ENCODE data around the gene SMAD7. TPM values are rescaled to one million over a fixed set of nuclear protein-coding genes. Genes with fewer than 3 reads are reported as not detected.

The SMAD7 gene, protein sequence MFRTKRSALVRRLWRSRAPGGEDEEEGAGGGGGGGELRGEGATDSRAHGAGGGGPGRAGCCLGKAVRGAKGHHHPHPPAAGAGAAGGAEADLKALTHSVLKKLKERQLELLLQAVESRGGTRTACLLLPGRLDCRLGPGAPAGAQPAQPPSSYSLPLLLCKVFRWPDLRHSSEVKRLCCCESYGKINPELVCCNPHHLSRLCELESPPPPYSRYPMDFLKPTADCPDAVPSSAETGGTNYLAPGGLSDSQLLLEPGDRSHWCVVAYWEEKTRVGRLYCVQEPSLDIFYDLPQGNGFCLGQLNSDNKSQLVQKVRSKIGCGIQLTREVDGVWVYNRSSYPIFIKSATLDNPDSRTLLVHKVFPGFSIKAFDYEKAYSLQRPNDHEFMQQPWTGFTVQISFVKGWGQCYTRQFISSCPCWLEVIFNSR
- 6.2 and 9.0 TPM in 2 replicates for total RNA-seq

DNA sequence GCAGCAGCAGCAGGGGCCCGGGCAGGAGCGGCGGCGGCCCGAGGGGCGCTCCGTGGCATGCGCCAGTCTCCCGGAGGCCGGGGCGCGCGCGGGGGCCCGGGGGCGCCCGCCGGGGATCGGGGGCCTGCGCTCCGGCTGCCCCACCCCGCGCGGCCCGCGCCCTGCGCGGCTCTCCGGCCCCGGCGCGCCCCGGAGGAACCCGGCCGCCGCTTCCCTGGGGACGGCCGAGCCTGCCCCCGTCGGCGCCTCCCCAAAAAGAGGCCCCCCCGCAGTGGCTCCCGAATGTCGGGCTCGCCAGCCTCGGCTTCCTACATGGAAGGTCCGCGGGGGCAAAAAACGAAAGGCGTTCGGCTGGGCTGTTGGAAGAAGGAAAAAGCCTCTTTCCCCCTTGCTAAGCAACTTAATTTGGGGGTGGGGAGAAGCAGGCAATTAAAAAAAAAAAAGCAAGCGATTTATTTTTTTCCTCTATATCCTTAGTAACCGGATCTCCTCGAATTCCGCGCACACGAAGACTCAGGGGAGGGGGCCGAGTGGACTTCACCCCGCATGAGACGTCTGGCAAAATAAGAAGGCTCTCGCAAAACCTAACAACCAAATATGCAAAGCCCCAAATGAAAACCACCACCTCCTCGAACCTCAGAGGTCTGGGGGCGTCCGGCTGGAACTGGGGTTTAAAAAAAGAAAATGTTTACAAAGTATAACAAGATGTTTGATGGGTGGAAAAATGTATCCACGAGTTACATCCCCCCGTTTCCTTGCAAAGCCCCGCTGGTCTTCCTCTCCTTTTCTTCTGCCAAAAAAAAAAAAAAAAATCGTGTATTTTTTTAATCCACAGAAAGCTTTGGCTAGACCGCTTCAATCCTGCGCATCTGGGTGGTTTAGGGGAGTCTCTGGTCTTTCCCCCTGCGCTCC, at the start of gene SMAD7:
Gene SMAD7, minus strand, starts transcription at position 430 of the 912 bp plus-strand sequence. CDS start 541 bp downstream, outside the sequence.
- peak; percentile 35 for DNase-seq

DNA sequence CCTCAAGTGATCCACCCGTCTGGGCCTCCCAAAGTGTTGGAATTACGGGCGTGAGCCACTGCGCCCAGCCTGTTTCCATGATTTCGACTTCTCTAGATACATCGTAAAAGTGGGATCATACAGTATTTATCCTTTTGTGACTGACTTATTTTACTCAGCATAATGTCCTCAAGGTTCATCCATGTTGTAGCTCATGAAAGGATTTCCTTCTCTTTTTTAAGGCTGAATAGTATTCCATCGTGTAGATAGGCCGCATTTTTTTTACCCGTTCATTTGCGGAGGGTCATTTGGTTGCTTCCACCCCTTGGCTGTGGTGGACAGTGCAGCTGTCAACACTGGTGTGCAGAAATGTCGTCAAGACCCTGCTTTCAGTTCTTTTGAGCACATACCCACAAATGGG, 48.8 kb upstream of the SMAD7 start:
- no peak for DNase-seq

DNA sequence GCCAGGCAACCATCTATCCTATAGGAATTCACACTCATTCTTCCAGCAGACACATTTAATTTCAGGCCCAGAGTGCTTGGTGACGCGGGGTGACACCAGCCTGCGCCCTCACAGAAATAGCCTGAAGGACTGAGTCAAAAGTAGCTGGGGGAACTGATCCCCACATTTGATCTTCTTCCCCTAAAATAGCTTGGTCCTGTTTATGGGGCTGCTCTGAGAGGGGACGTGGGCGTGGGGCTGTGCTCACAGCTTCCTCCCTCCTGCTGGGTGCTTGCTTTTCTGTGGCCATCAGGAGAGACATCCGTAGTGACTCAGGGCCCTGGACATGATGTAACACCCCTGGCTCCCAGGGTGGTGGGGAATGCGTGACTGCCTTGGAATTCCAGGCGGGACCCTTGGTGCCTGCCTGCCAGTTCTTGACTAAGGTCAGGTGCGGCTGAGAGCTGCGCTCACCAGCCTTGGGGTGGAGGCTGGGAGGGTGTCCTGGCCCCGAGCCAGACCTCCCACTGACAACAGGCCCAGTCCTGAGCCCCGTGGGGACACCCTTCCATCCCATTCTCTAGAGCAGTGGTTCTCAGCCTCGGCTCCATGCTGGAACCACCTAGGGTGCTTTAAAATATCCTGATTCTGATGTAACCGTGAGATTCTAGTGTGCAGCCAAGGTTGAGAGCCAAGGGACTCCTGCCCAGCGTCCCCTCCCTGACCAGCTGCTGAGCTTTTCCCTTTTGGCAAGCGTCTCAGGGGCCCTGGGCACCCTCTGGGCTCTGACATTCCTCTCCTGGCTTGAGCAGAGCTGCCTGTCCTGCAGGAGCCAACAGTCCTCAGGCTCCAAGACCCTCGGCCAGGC, 47.4 kb upstream of the SMAD7 start:
- peak; percentile 86 for DNase-seq

DNA sequence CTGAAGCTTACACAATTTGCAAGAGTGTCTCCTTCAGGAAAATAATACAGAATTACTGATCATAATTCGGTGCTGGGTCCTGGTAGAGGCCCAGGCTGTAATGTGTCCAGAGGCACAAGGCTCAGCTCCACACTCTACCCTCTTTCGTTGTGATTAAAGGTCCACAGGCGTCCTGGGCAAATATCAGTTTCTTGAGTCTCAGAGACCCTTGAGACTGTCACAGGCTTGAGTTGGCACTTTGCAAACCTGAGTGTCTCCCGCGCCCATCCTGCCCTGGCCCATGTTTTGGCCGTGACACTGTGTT, 46.9 kb upstream of the SMAD7 start:
- no peak for DNase-seq

DNA sequence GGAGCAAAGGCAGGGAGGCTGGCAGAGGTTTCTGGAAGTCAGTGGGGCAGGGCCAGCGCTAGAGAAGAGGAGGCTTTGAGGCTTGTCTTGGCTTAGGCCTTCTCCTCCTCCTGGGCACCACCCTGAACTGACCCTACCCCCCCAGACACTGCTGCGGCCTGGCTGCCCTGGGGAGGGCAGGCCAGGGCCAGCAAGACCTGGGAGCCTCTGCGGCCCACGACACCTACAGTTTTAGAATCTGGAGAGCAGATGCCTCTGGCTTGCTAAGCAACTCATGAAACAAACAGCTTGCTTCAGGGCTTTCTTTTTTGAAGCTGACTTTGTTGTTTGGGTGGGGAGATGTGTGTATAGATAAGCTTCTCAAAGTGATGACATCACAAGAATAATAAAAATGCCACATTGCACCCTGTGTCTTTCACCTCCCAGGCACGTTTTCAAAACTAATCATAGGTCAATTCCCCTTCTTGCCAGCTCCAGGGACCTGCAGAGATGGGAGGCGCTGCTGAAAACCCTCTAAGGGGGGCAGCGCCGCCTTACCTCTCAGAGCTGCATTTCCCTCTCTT, 46.2 kb upstream of the SMAD7 start:
- peak; percentile 32 for DNase-seq

- DNase-seq, result no peak
These were observed 45.3 kb upstream of the SMAD7 start for GRCh38 chr18:48996041-48996440.

- no peak for DNase-seq
These were observed 44.4 kb upstream of the SMAD7 start for GRCh38 chr18:48994926-48995835.

DNA sequence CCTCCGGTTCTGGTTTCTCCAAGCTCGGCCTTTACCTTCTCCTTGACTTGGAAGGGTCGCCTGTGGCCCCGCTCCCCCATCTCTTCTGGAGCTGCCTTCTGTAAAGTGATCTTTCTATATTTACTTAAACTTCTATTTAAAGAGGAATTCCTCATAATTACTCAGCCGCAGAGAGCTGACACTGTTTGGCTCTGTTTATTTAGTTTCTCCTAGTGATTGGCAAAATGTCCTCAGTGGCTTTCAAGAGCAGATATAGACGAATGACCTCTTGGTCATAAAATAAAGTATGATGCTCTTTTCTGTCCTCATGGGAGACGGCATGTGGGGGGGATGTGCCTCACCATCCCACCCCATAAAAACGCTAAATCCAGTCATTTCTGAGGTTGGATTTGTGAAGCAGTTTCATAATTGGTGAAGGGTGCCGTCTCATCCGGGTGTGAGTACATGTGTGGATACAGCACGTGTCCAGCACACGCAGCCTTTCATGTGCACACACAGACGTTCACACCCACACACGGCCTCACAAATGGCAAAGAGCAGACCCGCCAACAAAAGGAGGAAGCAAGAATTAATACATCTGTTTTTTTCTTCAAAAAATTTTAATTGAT, 43.4 kb upstream of the SMAD7 start:
- DNase-seq, result no peak

DNA sequence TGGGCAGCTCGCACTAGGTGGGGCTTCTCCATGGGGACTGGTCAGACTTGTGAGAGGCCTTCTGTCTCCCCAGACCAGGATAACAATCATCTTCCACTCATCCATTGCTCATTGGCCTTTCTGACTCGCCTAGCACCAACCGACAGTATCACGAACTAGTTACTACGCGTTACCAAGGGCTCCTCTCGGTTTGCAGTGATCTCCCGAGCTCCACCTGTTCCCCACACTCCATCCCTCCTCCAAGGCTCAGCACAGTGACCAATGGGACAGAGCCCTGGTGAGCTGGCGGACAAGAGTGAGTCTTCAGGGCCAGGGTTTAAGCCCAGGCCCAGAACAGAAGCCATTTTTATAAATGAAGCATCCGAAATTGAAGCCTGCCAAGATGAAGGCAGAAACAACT, 42.8 kb upstream of the SMAD7 start:
- DNase-seq, result no peak

GRCh38 chr18:48992791-48993555, 42.2 kb upstream of the SMAD7 start:
- no peak for DNase-seq

DNA sequence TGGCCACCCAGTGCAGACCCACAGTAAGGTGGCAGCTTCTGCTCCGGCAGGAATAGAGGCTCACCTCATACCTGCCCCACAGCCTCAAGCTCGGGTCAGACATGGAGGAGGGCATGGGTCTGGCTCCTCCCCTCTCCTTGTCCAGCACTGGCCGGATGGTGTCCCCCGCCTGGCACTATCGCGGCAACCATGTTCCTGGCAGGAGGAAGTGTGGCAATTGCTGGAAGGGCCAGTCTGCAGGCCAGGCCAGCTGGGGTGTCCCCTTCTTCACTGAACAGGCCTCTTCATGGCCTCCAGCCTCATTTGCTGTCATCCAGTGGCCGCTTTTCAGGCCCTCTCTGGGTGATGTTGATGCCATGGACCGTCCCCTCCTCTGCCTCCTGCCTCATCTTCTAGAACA, 41.4 kb upstream of the SMAD7 start:
- no peak for DNase-seq

DNA sequence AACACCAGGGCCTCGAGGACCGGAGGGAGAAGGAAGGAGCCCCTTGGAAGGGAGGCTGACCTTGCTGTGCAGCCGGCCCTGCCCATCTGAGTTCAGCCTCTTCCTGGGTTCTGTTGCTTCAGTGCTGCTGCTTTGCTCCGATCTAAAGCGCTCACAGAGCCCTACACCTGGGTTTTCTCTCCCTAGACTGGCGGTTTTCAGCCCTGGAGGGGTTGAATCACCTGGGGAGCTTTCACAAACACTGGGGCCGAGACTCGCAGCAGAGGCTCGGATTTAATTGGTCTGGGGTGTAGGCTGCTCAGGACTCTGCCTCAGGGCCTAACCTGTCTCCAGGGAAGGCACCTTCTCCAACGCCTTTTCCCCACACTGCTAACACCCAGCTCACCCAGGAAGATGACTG, 40.9 kb upstream of the SMAD7 start:
- no peak for DNase-seq

DNA sequence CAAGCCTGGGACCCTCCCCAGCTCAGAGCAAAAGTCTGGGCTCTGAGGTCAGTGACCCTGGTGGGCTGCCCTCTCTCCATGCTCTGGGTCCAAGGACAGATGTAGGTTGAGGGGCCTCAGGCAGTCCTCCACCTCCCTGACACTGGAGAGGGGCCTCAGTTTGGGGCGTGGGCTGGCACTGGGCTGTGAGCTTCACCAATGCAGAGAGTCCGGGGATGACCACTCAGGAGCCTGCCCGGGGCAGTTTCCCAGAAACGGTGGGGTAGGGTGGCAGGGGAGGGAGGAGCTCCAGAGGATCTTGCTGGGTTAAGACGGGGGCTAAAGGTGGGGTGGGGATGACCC, 40.5 kb upstream of the SMAD7 start:
- DNase-seq, result no peak

- peak; percentile 62 for DNase-seq
These were observed 39.9 kb upstream of the SMAD7 start for GRCh38 chr18:48990481-48991318.

GRCh38 chr18:48989304-48990303, 38.8 kb upstream of the SMAD7 start:
- no peak for DNase-seq

GRCh38 chr18:48988508-48989303, 37.9 kb upstream of the SMAD7 start:
- DNase-seq, result no peak

DNA sequence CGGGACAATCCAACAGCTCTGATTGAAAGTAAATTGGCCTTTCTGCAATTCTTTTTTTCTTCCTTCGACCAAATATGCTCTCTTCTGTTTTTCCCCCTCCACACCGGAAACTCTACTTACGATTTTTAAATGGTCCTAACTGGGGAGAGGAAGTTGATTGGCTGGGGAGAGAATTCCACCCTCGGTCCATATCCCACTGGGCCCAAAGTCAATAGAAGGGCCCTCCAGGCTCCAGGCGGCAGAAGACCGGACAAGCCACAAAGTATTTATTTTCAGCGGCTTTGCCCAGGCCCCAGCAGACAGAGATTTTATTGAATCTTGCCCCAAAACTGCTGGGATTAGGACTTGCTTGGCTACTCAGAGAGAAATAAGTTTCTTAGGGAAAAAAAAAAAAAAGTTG, 37.1 kb upstream of the SMAD7 start:
- no peak for DNase-seq
